ENCODE data around the gene TBC1D1. TPM values are rescaled to one million over a fixed set of nuclear protein-coding genes. Genes with fewer than 3 reads are reported as not detected.

TBC1D1 gene
- total RNA-seq, 1 donor from 2014 or later: 129 TPM

- Histone ChIP-seq H3K27ac (replicated peaks) (no peak overlapping the region), H3K27me3 (ENCODE audit: low read depth) (no peaks in the 10 kb centered on the region), H3K9me3 (replicated peaks) (no peaks in the 10 kb centered on the region), H3K4me1 (peaks cover 37% of the 10 kb centered on the region), H3K4me3 (no peak overlapping the region), H3K36me3 (peaks cover 65% of the 10 kb centered on the region)
- intact Hi-C loops (cut with micrococcal nuclease): no loop called here
- DNase-seq: no peak
- no peak for TF ChIP-seq CTCF (IDR thresholded peaks at IDR 0.05; ENCODE audit: borderline replicate concordance)
These were observed 134.8 kb downstream of the TBC1D1 start for GRCh38 chr4:38025665-38026064.

- intact Hi-C loops (cut with micrococcal nuclease): no loop called here
- Histone ChIP-seq H3K27ac (replicated peaks) (no peak overlapping the region), H3K4me3 (no peak overlapping the region), H3K36me3 (peaks cover 65% of the 10 kb centered on the region), H3K4me1 (peaks cover 37% of the 10 kb centered on the region), H3K27me3 (ENCODE audit: low read depth) (no peaks in the 10 kb centered on the region), H3K9me3 (replicated peaks) (no peaks in the 10 kb centered on the region)
- no peak for DNase-seq
- TF ChIP-seq CTCF (IDR thresholded peaks at IDR 0.05; ENCODE audit: borderline replicate concordance): no peak
These were observed 135.4 kb downstream of the TBC1D1 start for GRCh38 chr4:38026158-38026740.

- no peak overlapping the region for H3K4me3 ChIP-seq
- DNase-seq: no peak
- no peak overlapping the region for H3K27ac ChIP-seq (replicated peaks)
- peaks cover 19% of the 10 kb centered on the region for H3K4me1 ChIP-seq
- intact Hi-C loops (cut with micrococcal nuclease): loop anchor here (10.0 kb wide), 1 partner anchor 55 kb away; no protein-coding TSS in a partner anchor
- H3K27me3 ChIP-seq (ENCODE audit: low read depth): no peaks in the 10 kb centered on the region
- no peaks in the 10 kb centered on the region for H3K9me3 ChIP-seq (replicated peaks)
- no peak for TF ChIP-seq CTCF (IDR thresholded peaks at IDR 0.05; ENCODE audit: borderline replicate concordance)
- peaks cover 55% of the 10 kb centered on the region for H3K36me3 ChIP-seq
These were observed 139.1 kb downstream of the TBC1D1 start for GRCh38 chr4:38030023-38030422.

GRCh38 chr4:38034986-38035882, 144.3 kb downstream of the TBC1D1 start:
- Histone ChIP-seq H3K27ac (replicated peaks) (no peak overlapping the region), H3K9me3 (replicated peaks) (no peaks in the 10 kb centered on the region), H3K4me3 (no peak overlapping the region), H3K4me1 (peaks cover 12% of the 10 kb centered on the region), H3K36me3 (peaks cover 50% of the 10 kb centered on the region), H3K27me3 (ENCODE audit: low read depth) (no peaks in the 10 kb centered on the region)
- no peak for DNase-seq
- intact Hi-C loops (cut with micrococcal nuclease): loop anchor here (5.0 to 10.0 kb wide), 2 partner anchors 60 to 233 kb away; no protein-coding TSS in a partner anchor
- TF ChIP-seq CTCF (IDR thresholded peaks at IDR 0.05; ENCODE audit: borderline replicate concordance): peak; percentile 78

- intact Hi-C loops (cut with micrococcal nuclease): loop anchor here (5.0 to 10.0 kb wide), 2 partner anchors 62 to 234 kb away; no protein-coding TSS in a partner anchor
- Histone ChIP-seq H3K36me3 (peaks cover 42% of the 10 kb centered on the region), H3K4me3 (no peak overlapping the region), H3K27ac (replicated peaks) (no peak overlapping the region), H3K27me3 (ENCODE audit: low read depth) (no peaks in the 10 kb centered on the region), H3K4me1 (peaks cover 10% of the 10 kb centered on the region), H3K9me3 (replicated peaks) (no peaks in the 10 kb centered on the region)
- no peak for TF ChIP-seq CTCF (IDR thresholded peaks at IDR 0.05; ENCODE audit: borderline replicate concordance)
- no peak for DNase-seq
These were observed 145.7 kb downstream of the TBC1D1 start for GRCh38 chr4:38036548-38036947.
